C4-2B (cell line): ENCODE measurements around the gene SUFU.

ENCODE experiments used
- CTCF ChIP-seq: fragments of 450-650 bp; conservative IDR thresholded peaks from 2 replicates; pipeline ENCODE4 v1.5.1; 2017; ENCODE audit warnings: mild to moderate bottlenecking
- ZFX ChIP-seq: fragments of 450-650 bp; IDR thresholded peaks from 2 replicates; pipeline ENCODE4 v1.6.1; 2017

GRCh38 chr10:102646610-102647442 lies 143.1 kb downstream of the SUFU start:
- TF ChIP-seq CTCF (no peak), ZFX (no peak)
